ENCODE results near the gene TFF2.

The TFF2 gene

DNA sequence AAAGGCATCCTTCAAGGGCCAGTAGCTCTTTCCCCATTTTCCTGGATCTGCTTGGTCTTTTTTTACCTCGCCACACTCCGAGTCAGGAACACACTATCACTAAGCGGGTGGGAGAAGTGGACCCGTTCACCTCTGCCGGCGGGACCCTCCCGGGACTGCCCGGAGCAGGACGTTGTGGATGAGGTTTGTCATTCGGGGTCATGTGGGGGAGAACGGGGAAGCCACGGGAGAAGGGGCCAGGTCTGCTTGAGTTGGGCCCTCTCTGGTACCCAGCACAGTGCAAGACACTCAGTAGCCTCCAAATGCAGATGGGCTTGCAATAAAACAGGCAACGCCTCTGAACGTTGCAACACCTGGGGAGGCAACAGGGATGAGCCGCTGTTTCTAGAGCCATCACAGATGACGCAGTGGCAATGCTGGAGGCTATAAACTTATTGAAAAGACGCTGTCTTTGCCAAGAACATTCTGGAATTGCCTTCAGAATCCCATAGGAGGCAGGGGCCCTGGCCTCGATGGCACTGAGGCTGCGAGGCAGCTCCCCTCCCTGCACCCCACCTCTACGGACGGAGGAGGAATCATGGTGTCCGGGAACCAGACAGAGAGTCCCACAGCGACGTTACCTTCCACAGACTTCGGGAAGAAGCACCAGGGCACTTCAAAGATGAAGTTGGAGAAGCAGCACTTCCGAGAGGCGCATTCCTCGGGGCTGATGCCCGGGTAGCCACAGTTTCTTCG is 3.8 kb downstream of the TFF2 start:
- DNase-seq (ENCODE audit: low read depth in 2 of 2), result no peak

- DNase-seq (ENCODE audit: low read depth in 2 of 2), result no peak
Measured at GRCh38 chr21:42346441-42346840, 4.4 kb downstream of the TFF2 start.

- no peak for DNase-seq (ENCODE audit: low read depth in 2 of 2)
Measured at GRCh38 chr21:42344631-42345030, 6.2 kb downstream of the TFF2 start.

GRCh38 chr21:42343963-42344510 is 6.8 kb downstream of the TFF2 start:
- no peak for DNase-seq (ENCODE audit: low read depth in 2 of 2)

- DNase-seq (ENCODE audit: low read depth in 2 of 2), result no peak
Measured at GRCh38 chr21:42343556-42343955, 7.2 kb downstream of the TFF2 start.

DNA sequence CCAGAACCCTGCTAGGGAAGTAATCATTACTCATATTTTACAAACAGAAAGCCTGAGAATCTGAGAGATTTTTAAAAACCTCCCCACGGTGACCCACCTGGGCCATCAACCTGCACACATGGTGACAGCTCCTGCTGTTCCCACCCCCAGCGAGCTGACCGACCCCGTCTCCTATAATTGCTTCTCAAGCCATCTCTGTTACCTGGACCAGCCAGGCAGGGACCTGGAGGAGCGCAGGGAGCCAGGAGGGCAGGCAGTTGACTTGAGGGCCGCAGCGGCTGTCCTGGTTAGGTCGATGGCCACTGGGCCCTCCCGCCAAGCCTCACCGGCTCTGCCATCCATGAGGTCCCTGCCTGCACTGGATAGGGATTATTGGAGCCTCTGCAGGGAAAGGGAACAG is 7.7 kb downstream of the TFF2 start:
- DNase-seq (ENCODE audit: low read depth in 2 of 2), result no peak

DNA sequence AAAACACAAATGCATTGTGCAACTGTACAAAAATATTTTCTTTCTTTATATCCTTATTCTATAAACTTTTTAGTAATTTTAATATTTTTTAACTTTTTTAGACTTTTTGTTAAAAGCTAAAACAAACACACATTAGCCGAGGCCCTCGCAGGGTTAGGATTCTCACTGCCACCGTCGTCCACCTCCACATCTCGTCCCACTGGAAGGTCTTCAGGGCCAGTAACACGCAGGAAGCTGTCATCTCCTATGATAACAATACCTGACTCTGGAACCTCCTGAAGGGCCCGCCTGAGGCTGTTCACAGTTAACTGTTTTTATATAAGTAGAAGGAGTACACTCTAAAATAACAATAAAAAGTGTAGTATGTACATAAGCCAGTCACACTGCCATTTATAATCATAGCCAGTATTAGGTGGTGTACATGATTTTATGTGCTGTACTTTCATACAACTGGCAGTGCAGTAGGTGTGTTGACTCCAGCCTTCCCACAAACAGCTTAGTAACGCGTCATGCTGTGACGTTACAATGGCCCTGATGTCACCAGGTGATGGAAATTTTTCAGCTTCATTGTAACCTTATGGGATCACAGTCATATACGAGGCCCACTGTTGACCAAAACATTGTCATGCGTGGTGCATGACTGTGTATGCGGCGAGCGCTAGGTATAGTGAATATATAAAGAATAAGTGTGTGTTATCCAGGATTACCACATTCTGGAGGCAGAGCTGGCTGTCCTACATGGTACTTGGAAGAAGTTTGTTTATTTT is 8.8 kb downstream of the TFF2 start:
- no peak for DNase-seq (ENCODE audit: low read depth in 2 of 2)

- no peak for DNase-seq (ENCODE audit: low read depth in 2 of 2)
Measured at GRCh38 chr21:42340187-42341050, 10.4 kb downstream of the TFF2 start.

GRCh38 chr21:42338729-42339715 is 11.8 kb downstream of the TFF2 start:
- no peak for DNase-seq (ENCODE audit: low read depth in 2 of 2)

GRCh38 chr21:42337830-42338728 is 12.7 kb downstream of the TFF2 start:
- DNase-seq (ENCODE audit: low read depth in 2 of 2), result no peak

- no peak for DNase-seq (ENCODE audit: low read depth in 2 of 2)
Measured at GRCh38 chr21:42337276-42337675, 13.5 kb downstream of the TFF2 start.

DNA sequence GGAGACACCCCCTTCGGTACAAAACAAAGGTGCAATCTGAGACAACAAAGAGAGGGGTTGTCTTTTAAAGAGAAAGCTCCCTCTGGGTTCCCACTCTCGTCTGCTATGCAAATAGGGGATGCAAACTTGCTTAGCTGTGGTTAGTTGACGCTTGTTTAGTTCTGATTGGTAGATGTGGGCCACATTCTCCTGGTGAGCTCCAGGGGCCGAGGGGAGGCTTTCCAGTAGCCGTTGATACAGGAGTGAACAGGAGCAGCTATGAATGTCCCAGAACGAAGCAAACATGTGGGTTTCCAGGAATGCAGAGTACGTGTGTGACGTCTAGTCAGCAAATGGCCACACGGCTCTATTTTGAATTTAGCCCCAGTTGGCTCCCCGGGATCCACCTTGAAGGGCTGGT is 14.7 kb downstream of the TFF2 start:
- no peak for DNase-seq (ENCODE audit: low read depth in 2 of 2)

GRCh38 chr21:42332557-42333317 is 18.1 kb downstream of the TFF2 start:
- no peak for DNase-seq (ENCODE audit: low read depth in 2 of 2)

DNA sequence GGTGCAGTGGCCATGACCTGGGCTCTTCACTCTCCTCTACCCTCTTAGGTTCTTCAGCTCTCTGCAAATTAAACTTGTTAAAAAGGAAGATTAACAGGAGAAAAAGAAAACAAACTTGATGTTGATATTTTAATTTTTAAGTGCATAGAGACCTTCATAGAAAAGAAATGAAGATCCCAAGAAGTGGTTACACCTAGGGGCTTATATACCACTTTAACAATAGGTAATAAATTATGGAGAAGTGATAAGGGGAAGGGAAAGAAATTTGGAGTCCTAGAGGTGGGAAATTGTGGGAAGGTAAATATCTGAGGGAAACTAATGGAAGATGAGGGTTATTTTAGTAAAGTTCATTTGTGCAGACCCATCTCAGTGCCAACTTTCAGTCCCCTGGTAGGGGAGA is 19.1 kb downstream of the TFF2 start:
- no peak for DNase-seq (ENCODE audit: low read depth in 2 of 2)

- no peak for DNase-seq (ENCODE audit: low read depth in 2 of 2)
Measured at GRCh38 chr21:42330380-42331371, 20.1 kb downstream of the TFF2 start.

GRCh38 chr21:42324896-42325295 is 25.9 kb downstream of the TFF2 start:
- no peak for DNase-seq (ENCODE audit: low read depth in 2 of 2)

DNA sequence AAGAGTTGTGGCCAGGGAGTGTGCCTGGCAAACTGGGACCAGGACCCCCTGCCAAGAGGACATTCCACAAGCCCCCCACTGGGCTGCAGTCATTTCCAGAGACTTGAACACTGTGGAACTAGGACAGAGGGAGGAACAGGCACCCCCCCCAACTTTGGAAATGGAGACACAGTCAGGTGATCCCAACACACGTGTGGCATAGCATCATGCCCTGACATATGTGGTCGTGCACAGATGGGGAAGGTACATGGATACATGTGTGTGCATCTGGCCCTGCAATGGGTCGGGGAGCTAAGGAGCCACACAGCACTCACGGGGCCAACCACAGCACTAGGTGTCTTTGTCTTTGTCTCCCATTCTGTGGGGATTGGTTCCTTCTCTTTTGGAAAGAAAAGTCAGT is 28.9 kb downstream of the TFF2 start:
- no peak for DNase-seq (ENCODE audit: low read depth in 2 of 2)

GRCh38 chr21:42321231-42321630 is 29.6 kb downstream of the TFF2 start:
- no peak for DNase-seq (ENCODE audit: low read depth in 2 of 2)

All from fibroblast of skin of left biceps (primary cell).